Stimulated activated CD8-positive, alpha-beta memory T cell treated with anti-CD3 and anti-CD28 coated beads, Interleukin-15, amount 100 ng/mL, for 1 hour (primary cell): ENCODE data around the gene EFCAB8.
"Not testable (repeated sequence)": the region's sequence is repeated elsewhere in the genome, so short reads cannot be mapped to it uniquely, and the experiment has no call there.

Experiments
- DNase-seq: peaks from one replicate; pipeline ENCODE4 v3.0.0-alpha.2; 2020; ENCODE audit warnings: low read depth

The EFCAB8 gene

GRCh38 chr20:32841174-32841573 lies 17.5 kb upstream of the EFCAB8 start:
- no peak for DNase-seq

- no peak for DNase-seq
Observed at GRCh38 chr20:32841632-32842031, 17.1 kb upstream of the EFCAB8 start.

- no peak for DNase-seq
Observed at GRCh38 chr20:32842688-32843524, 15.8 kb upstream of the EFCAB8 start.

DNA sequence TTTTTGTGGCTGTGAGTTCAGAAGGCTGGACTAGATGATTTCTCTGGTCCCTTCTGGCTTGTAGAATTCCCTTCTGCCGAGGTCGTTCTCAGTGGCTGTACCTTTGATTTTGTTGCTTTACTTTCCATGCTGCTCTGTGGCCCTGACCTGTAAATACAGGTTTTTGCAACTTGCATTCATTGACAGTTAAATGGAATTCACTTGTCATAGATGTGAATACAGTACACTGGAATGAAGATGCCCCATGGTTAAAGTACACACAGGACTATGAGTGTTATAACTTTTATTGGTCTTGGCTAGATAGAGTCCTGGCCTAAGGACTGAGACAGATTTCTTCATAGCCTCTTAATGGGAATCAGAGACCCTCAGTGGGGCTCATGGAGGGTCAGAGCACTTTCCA lies 12.9 kb upstream of the EFCAB8 start:
- no peak for DNase-seq

GRCh38 chr20:32846852-32847251 lies 11.9 kb upstream of the EFCAB8 start:
- DNase-seq = no peak

- no peak for DNase-seq
Observed at GRCh38 chr20:32847964-32848363, 10.8 kb upstream of the EFCAB8 start.

DNA sequence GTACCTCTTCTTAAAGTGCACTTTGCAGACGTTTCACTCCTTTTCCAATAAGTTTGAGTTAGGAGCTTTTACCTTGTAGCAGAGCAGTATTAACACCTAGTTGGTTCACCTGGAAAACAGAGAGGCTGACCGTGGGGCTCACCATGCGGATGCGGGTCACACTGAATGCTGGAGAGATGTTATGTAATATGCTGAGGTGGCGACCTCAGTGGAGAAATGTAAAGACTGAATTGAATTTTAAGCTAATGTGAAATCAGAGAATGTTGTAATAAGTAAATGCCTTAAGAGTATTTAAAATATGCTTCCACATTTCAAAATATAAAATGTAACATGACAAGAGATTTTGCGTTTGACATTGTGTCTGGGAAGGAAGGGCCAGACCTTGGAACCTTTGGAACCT lies 9.9 kb upstream of the EFCAB8 start:
- DNase-seq = no peak

- DNase-seq = no peak
Observed at GRCh38 chr20:32849577-32849976, 9.1 kb upstream of the EFCAB8 start.

- DNase-seq = no peak
Observed at GRCh38 chr20:32855387-32855786, 3.3 kb upstream of the EFCAB8 start.

- no peak for DNase-seq
Observed at GRCh38 chr20:32858189-32858588, 534 bp upstream of the EFCAB8 start.

DNA sequence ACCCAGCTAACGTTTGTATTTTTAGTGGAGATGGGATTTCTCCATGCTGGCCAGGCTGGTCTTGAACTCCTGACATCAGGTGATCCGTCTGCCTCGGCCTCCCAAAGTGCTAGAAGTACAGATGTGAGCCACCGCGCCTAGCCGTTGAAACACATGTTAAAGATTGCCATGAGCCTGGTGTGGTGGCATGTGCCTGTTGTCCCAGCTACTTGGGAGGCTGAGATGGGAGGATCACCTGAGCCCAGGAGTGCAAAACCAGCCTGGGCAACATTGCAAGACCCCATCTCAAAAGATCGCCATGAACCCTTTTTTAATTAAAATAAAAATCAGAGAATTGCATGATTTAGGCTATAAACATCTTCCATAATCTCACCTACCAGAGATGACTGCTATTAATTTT lies 2.7 kb downstream of the EFCAB8 start:
- no peak for DNase-seq

DNA sequence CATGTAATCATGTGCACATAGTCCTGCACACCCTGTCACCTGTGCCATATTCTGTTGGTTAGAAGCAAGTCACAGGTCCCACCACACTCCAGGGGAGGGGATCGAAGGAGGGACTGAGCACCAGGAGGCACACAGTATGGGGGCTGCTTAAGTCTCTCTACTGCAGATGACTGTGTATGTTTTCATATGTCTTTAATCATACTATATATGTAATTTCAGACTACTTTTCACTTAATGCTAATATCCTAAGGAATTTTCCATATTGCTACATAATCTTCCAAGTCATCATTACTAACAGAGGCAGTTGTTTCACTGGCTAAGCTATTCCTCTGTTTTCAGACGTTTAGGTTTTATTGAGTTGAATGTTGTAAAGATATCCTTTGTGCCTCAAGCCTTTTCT lies 10.8 kb downstream of the EFCAB8 start:
- DNase-seq = no peak

- not testable (repeated sequence) for DNase-seq
Observed at GRCh38 chr20:32870526-32870925, 11.8 kb downstream of the EFCAB8 start.

DNA sequence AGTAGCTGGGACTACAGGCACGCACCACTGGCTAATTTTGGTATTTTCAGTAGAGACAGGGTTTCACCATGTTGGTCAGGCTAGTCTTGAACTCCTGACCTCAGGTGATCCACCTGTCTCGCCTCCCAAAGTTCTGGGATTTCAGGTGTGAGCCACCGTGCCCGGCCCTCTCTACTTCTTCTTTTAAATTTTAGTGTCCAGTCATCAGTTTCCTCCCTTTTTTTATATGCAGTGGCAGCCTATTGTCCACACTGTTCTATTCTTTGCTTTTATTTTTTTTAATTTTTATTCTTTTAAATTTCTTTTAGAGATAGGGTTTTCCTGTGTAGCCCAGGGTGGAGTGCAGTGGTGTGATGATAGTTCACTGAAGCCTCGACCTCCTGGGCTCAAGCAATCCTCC lies 12.3 kb downstream of the EFCAB8 start:
- DNase-seq = no peak

DNA sequence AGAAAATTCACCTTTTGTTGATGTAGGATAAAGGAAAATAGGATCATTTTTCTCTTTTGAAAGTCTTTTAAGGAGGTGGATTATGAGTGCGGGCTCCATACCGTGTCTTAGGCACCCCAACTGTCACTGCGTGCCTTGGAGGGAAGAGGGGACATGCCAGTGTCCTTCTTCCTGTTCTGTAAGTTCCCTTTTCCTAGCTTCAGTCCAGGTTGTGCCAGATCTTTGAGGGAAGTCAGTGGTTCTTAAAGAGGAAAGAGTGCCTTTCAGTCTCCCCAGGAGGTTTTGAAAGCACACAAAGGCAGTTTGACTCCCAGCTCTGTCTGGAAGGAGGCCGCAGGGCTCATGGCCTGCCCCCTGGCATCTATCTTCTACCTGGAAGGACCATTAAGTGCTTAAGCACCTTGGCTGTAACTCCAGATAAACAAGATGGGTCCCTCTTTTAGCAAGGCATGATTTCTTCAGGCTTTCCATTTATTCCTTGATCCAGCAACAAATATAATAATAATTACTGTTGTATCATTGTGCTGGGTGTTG lies 13.0 kb downstream of the EFCAB8 start:
- DNase-seq = no peak

DNA sequence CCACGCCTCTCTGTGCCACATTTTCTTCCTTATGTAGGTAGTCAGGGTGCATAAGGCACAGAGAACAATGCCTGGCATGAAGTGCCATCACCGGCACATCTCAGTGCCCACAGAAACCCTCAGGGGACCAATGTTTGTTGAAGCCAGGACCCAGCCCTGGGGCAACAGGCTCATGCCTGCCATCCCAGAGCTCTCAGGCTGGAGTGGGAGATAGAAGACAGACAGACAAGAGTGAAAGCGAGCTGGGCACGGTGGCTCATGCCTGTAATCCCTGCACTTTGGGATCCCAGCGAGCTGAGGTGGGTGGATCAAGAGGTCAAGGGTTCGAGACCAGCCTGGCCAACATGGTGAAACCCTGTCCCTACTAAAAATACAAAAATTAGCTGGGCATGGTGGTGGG lies 13.5 kb downstream of the EFCAB8 start:
- DNase-seq = no peak

DNA sequence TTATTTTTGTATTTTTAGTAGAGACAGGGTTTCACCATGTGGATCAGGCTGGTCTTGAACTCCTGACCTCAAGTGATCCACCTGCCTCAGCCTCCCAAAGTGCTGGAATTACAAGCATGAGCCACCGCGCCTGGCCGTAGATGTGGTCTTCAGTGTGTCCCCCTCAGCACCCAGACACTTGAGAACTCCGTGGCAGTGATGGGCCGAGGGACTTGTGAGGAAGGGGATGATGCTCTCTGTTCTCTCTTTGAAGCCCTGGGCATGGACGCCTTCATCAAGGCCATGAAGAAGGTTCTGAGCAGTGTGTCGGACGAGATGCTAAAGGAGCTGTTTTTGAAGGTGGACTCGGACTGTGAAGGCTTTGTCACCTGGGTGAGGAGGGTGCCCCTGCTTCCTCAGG lies 16.9 kb downstream of the EFCAB8 start:
- DNase-seq = no peak

DNA sequence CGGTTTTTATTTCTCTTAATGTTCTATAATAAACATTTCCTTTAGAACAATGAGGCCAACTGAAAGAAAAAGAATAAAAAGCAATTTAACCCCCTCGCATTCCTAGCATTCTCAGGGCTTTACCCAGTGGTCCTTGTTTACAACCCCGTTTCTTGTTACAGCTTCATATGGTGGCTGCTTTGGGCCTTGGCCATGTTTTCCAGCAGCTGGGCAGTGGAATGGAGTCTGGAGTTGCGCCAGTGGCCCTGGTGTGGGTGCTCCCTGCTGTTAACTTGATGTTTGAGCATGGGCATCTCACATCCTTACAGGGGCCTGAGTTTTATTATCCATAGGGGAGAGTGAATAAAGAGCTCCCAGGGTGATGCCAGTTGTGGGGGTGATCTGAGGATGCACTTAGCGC lies 18.8 kb downstream of the EFCAB8 start:
- no peak for DNase-seq

- no peak for DNase-seq
Observed at GRCh38 chr20:32878820-32879219, 20.1 kb downstream of the EFCAB8 start.

- DNase-seq = no peak
Observed at GRCh38 chr20:32879538-32879937, 20.8 kb downstream of the EFCAB8 start.

GRCh38 chr20:32880635-32881034 lies 21.9 kb downstream of the EFCAB8 start:
- DNase-seq = no peak

- no peak for DNase-seq
Observed at GRCh38 chr20:32883081-32883480, 24.4 kb downstream of the EFCAB8 start.

DNA sequence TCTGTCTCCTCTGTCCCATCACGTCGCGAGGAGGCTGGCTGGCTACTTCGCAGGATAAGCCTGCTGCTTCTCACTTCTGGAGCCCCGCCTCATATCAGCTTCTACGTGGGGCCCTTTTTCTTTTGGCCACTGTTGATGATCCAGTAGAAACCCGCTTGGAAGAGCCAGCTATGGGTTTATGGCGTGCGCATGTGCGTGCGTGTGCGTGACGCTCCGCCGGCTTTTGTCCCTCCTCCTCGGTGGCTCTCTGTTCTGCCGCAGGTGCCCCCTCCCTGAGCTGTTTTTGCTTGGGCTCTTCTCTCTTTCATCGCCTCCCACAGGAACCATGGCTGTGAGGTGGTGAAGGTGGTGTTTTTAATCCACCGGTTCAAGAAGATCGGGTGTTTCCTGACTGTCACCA lies 26.5 kb downstream of the EFCAB8 start:
- no peak for DNase-seq

GRCh38 chr20:32885952-32886351 lies 27.2 kb downstream of the EFCAB8 start:
- DNase-seq = no peak
